ENCODE results near the gene MMP1. TPM values are rescaled to one million over a fixed set of nuclear protein-coding genes. Genes with fewer than 3 reads are reported as not detected.

The MMP1 gene
- total RNA-seq, 5 donors from 2014 or later (not counting 1 experiment from before 2014, with no cell fraction given), result not detected

- CTCF ChIA-PET, result no interaction called here
- H3K9me3 Mint-ChIP-seq, result no peaks in the 10 kb centered on the region
- 76% methylated on average over 3 of the region's 6 CpGs for WGBS (ENCODE audit: insufficient coverage)
Measured at GRCh38 chr11:102799681-102800340, 1.9 kb upstream of the MMP1 start.

GRCh38 chr11:102794382-102794781 is 3.6 kb downstream of the MMP1 start:
- no peaks in the 10 kb centered on the region for H3K4me1 Mint-ChIP-seq
- no peak overlapping the region for H3K27ac Mint-ChIP-seq
- H3K27ac ChIP-seq (ENCODE audit: low read length), result no peak overlapping the region
- ChIA-PET CTCF (no interaction called here), POLR2A (no interaction called here)
- peaks cover 0 to 4% of the 10 kb centered on the region in 2 donors for H3K27me3 Mint-ChIP-seq
- H3K36me3 ChIP-seq (ENCODE audit: control insufficient read depth in 2 of 2, extremely low read depth in 1 of 2, insufficient read depth in 1 of 2, low read length in 1 of 2), result no peaks in the 10 kb centered on the region
- H3K4me3 ChIP-seq (ENCODE audit: control insufficient read depth in 1 of 2, extremely low read depth in 1 of 2, low read length in 1 of 2), result no peak overlapping the region
- no peak for ATAC-seq (replicated peaks in 1 of 4)
- H3K9me3 Mint-ChIP-seq, result no peaks in the 10 kb centered on the region
- H3K27me3 ChIP-seq (replicated peaks in 1 of 2; ENCODE audit: control insufficient read depth in 2 of 2, extremely low read depth in 1 of 2, insufficient read depth in 2 of 2, low read length in 1 of 2), result no peaks in the 10 kb centered on the region
- no peak for DNase-seq
- no peaks in the 10 kb centered on the region for H3K9me3 ChIP-seq
- H3K4me1 ChIP-seq (ENCODE audit: control insufficient read depth in 1 of 2, extremely low read depth in 1 of 2, insufficient read depth in 2 of 2, low read length in 2 of 2), result no peaks in the 10 kb centered on the region
- no peaks in the 10 kb centered on the region for H3K36me3 Mint-ChIP-seq
- no peak overlapping the region for H3K4me3 Mint-ChIP-seq

More at GRCh38 chr11:102799681-102800340, 1.9 kb upstream of the MMP1 start:
- H3K4me1 ChIP-seq (ENCODE audit: control insufficient read depth in 1 of 2, extremely low read depth in 1 of 2, insufficient read depth in 2 of 2, low read length in 2 of 2), result no peaks in the 10 kb centered on the region
- H3K27me3 Mint-ChIP-seq, result peaks cover 4 to 8% of the 10 kb centered on the region in 2 donors
- no peak overlapping the region for H3K27ac ChIP-seq (ENCODE audit: low read length)
- no peaks in the 10 kb centered on the region for H3K36me3 Mint-ChIP-seq
- no peak overlapping the region for H3K4me3 ChIP-seq (ENCODE audit: control insufficient read depth in 1 of 2, extremely low read depth in 1 of 2, low read length in 1 of 2)
- peaks cover 0 to 2% of the 10 kb centered on the region in 2 experiments for H3K27me3 ChIP-seq (replicated peaks in 1 of 2; ENCODE audit: control insufficient read depth in 2 of 2, extremely low read depth in 1 of 2, insufficient read depth in 2 of 2, low read length in 1 of 2)
- POLR2A ChIA-PET, result interaction anchor here in 1 of 2 donors (0.5 kb wide), 1 partner anchor 15 kb away, joined by 3 read pairs; no protein-coding TSS in a partner anchor
- H3K36me3 ChIP-seq (ENCODE audit: control insufficient read depth in 2 of 2, extremely low read depth in 1 of 2, insufficient read depth in 1 of 2, low read length in 1 of 2), result no peaks in the 10 kb centered on the region
- H3K4me1 Mint-ChIP-seq, result no peaks in the 10 kb centered on the region
- no peak for ATAC-seq (replicated peaks in 1 of 4)
- H3K4me3 Mint-ChIP-seq, result no peak overlapping the region
- no peak for DNase-seq
- H3K9me3 ChIP-seq, result no peaks in the 10 kb centered on the region
- H3K27ac Mint-ChIP-seq, result no peak overlapping the region

DNA sequence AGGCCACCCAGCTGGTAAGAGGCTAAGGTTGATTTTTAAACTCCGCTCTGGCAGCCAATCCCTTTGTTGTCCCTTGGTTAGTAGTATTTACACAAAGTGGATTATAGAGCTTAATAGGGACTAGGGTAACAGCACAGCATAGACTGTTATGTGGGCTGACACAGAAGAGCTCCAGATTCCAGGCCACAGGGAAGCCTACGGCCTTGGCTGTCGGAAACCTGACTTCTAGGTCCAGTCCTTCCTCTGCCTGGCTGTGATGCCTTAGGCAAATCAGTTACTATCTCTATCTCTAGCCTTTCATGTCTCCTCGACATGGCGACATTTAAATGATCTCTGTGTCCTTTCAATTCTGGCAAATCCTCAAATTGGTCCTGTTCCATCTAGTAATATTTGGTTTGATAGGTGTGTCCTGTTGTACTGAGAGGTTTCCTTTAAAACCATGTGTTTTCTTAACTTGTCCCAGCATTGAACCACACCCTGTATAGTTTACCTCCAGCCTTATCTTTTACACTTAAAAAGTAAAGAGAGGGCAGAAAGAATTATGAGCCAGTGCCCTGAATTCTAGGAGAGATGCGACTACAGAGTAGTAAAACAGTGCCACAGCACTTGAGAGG is 4.2 kb downstream of the MMP1 start:
- Mint-ChIP-seq H3K4me1 (no peaks in the 10 kb centered on the region), H3K36me3 (no peaks in the 10 kb centered on the region), H3K9me3 (no peaks in the 10 kb centered on the region), H3K4me3 (no peak overlapping the region), H3K27me3 (peaks cover 0 to 10% of the 10 kb centered on the region in 2 donors), H3K27ac (no peak overlapping the region)
- ChIA-PET CTCF (no interaction called here), POLR2A (no interaction called here)
- H3K9me3 ChIP-seq, result no peaks in the 10 kb centered on the region
- ATAC-seq (replicated peaks in 1 of 4) (no peak), DNase-seq (no peak)
- 88% methylated on average over 5 of the region's 6 CpGs for WGBS (ENCODE audit: insufficient coverage)
- H3K4me3 ChIP-seq (ENCODE audit: control insufficient read depth in 1 of 2, extremely low read depth in 1 of 2, low read length in 1 of 2), result no peak overlapping the region
- no peaks in the 10 kb centered on the region for H3K36me3 ChIP-seq (ENCODE audit: control insufficient read depth in 2 of 2, extremely low read depth in 1 of 2, insufficient read depth in 1 of 2, low read length in 1 of 2)
- H3K4me1 ChIP-seq (ENCODE audit: control insufficient read depth in 1 of 2, extremely low read depth in 1 of 2, insufficient read depth in 2 of 2, low read length in 2 of 2), result no peaks in the 10 kb centered on the region
- no peaks in the 10 kb centered on the region for H3K27me3 ChIP-seq (replicated peaks in 1 of 2; ENCODE audit: control insufficient read depth in 2 of 2, extremely low read depth in 1 of 2, insufficient read depth in 2 of 2, low read length in 1 of 2)
- no peak overlapping the region for H3K27ac ChIP-seq (ENCODE audit: low read length)

GRCh38 chr11:102792604-102793003 is 5.4 kb downstream of the MMP1 start:
- no peak overlapping the region for H3K4me3 Mint-ChIP-seq
- H3K4me1 Mint-ChIP-seq, result no peaks in the 10 kb centered on the region
- Histone ChIP-seq H3K36me3 (ENCODE audit: control insufficient read depth in 2 of 2, extremely low read depth in 1 of 2, insufficient read depth in 1 of 2, low read length in 1 of 2) (no peaks in the 10 kb centered on the region), H3K27ac (ENCODE audit: low read length) (no peak overlapping the region), H3K4me1 (ENCODE audit: control insufficient read depth in 1 of 2, extremely low read depth in 1 of 2, insufficient read depth in 2 of 2, low read length in 2 of 2) (no peaks in the 10 kb centered on the region), H3K4me3 (ENCODE audit: control insufficient read depth in 1 of 2, extremely low read depth in 1 of 2, low read length in 1 of 2) (no peak overlapping the region), H3K9me3 (no peaks in the 10 kb centered on the region), H3K27me3 (replicated peaks in 1 of 2; ENCODE audit: control insufficient read depth in 2 of 2, extremely low read depth in 1 of 2, insufficient read depth in 2 of 2, low read length in 1 of 2) (no peaks in the 10 kb centered on the region)
- ATAC-seq (replicated peaks in 1 of 4) (no peak), DNase-seq (no peak)
- H3K36me3 Mint-ChIP-seq, result no peaks in the 10 kb centered on the region
- H3K27ac Mint-ChIP-seq, result no peak overlapping the region
- POLR2A ChIA-PET, result no interaction called here
- H3K27me3 Mint-ChIP-seq, result peaks cover 0 to 15% of the 10 kb centered on the region in 2 donors
- H3K9me3 Mint-ChIP-seq, result no peaks in the 10 kb centered on the region
- WGBS (ENCODE audit: insufficient coverage), result 79% methylated on average over 3 of the region's 5 CpGs
- CTCF ChIA-PET, result no interaction called here

DNA sequence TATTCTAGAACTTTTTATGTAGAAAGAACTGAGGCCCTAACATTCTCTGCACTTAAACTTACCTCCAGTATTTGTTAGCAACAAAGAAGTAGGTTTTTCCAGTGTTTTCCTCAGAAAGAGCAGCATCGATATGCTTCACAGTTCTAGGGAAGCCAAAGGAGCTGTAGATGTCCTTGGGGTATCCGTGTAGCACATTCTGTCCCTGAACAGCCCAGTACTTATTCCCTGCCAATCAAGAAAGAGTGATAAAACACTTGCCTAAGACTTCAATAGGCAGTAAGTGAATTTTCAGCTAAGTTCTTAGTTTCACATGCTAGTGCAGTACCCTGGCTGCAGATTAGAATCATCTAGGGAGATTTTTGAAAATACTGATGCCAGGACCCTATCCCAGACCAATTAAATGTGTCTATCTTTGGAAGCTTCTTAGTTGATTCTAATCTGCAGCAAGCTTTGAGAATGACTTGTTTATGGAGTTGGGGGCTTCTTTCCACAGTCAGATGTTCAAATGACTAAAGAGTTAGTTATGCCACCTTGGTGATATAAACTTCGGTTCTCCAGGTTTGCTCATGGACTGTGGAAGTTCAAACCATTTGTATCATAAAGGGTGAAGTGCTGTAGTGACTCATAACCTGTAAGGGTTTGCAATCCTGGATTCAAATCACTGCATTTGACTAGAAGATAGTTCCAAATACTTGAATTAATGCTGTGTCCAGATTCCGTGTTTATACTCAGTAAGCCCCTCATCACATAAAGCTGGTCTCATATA is 6.5 kb downstream of the MMP1 start:
- POLR2A ChIA-PET, result no interaction called here
- H3K27me3 Mint-ChIP-seq, result peaks cover 0 to 16% of the 10 kb centered on the region in 2 donors
- Histone ChIP-seq H3K4me1 (ENCODE audit: control insufficient read depth in 1 of 2, extremely low read depth in 1 of 2, insufficient read depth in 2 of 2, low read length in 2 of 2) (no peaks in the 10 kb centered on the region), H3K9me3 (no peaks in the 10 kb centered on the region), H3K27me3 (replicated peaks in 1 of 2; ENCODE audit: control insufficient read depth in 2 of 2, extremely low read depth in 1 of 2, insufficient read depth in 2 of 2, low read length in 1 of 2) (no peaks in the 10 kb centered on the region), H3K36me3 (ENCODE audit: control insufficient read depth in 2 of 2, extremely low read depth in 1 of 2, insufficient read depth in 1 of 2, low read length in 1 of 2) (no peaks in the 10 kb centered on the region), H3K27ac (ENCODE audit: low read length) (no peak overlapping the region), H3K4me3 (ENCODE audit: control insufficient read depth in 1 of 2, extremely low read depth in 1 of 2, low read length in 1 of 2) (no peak overlapping the region)
- H3K4me3 Mint-ChIP-seq, result no peak overlapping the region
- H3K9me3 Mint-ChIP-seq, result no peaks in the 10 kb centered on the region
- H3K4me1 Mint-ChIP-seq, result no peaks in the 10 kb centered on the region
- no peaks in the 10 kb centered on the region for H3K36me3 Mint-ChIP-seq
- no peak overlapping the region for H3K27ac Mint-ChIP-seq
- WGBS (ENCODE audit: insufficient coverage), result 89% methylated on average over 1 of the region's 4 CpGs
- CTCF ChIA-PET, result no interaction called here
- ATAC-seq (replicated peaks in 1 of 4) (no peak), DNase-seq (no peak)

- H3K27me3 Mint-ChIP-seq, result peaks cover 0 to 24% of the 10 kb centered on the region in 2 donors
- no peaks in the 10 kb centered on the region for H3K36me3 ChIP-seq (ENCODE audit: control insufficient read depth in 2 of 2, extremely low read depth in 1 of 2, insufficient read depth in 1 of 2, low read length in 1 of 2)
- ChIA-PET POLR2A (no interaction called here), CTCF (no interaction called here)
- no peak overlapping the region for H3K4me3 ChIP-seq (ENCODE audit: control insufficient read depth in 1 of 2, extremely low read depth in 1 of 2, low read length in 1 of 2)
- no peaks in the 10 kb centered on the region for H3K4me1 Mint-ChIP-seq
- no peaks in the 10 kb centered on the region for H3K9me3 ChIP-seq
- no peaks in the 10 kb centered on the region for H3K4me1 ChIP-seq (ENCODE audit: control insufficient read depth in 1 of 2, extremely low read depth in 1 of 2, insufficient read depth in 2 of 2, low read length in 2 of 2)
- ATAC-seq (replicated peaks in 1 of 4) (no peak), DNase-seq (no peak)
- no peak overlapping the region for H3K27ac Mint-ChIP-seq
- no peak overlapping the region for H3K4me3 Mint-ChIP-seq
- no peaks in the 10 kb centered on the region for H3K36me3 Mint-ChIP-seq
- H3K27me3 ChIP-seq (replicated peaks in 1 of 2; ENCODE audit: control insufficient read depth in 2 of 2, extremely low read depth in 1 of 2, insufficient read depth in 2 of 2, low read length in 1 of 2), result no peaks in the 10 kb centered on the region
- H3K27ac ChIP-seq (ENCODE audit: low read length), result no peak overlapping the region
- peaks cover 0 to 4% (median 0%) of the 10 kb centered on the region in 3 donors for H3K9me3 Mint-ChIP-seq
- WGBS (ENCODE audit: insufficient coverage), result 80% methylated on average over 5 of the region's 8 CpGs
Measured at GRCh38 chr11:102788334-102788995, 9.5 kb downstream of the MMP1 start.
